ENCODE measurements around the gene CXCR6.

CXCR6 gene

GRCh38 chr3:45943207-45943846, at the start of gene CXCR6:
CXCR6 (plus strand) TSS chr3:45943464; CDS start chr3:45946482, 3,018 bp downstream.
- no peak within 1 kb of the TSS for H3K4me3 Mint-ChIP-seq
- no peaks in the 10 kb centered on the region for H3K9me3 Mint-ChIP-seq
- peaks cover 34% of the 10 kb centered on the region for H3K36me3 Mint-ChIP-seq (ENCODE audit: low read depth)
- no peaks in the 10 kb centered on the region for H3K27me3 Mint-ChIP-seq (ENCODE audit: low read depth)
- H3K27ac Mint-ChIP-seq: no peak within 1 kb of the TSS
- no peak for TF ChIP-seq CTCF (IDR thresholded peaks at IDR 0.05; ENCODE audit: unreplicated experiment in 3 of 3)
- peaks cover 5% of the 10 kb centered on the region for H3K4me1 Mint-ChIP-seq

DNA sequence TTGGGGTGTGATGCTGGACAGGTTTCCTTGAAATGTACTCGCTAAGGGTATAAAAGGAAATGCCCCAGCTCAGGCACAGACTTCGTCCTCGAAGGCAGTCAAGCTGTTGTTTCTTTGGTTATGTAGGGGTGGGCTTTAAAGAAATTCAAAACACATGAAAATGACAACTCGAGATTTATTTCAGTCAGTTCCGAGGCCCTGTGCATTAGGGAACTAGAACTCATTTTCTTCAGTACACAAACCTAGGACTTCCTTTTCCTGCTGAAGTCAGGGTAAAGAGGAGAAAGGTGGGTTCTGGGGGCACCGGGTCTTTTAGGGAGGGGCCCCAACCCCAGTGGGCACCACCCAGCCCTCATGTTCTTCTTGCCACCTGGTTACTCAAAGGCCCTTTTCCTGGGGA, 49.2 kb upstream of the CXCR6 start:
- no peak for TF ChIP-seq CTCF (IDR thresholded peaks at IDR 0.05; ENCODE audit: unreplicated experiment in 3 of 3)
- Mint-ChIP-seq H3K27ac (no peak overlapping the region), H3K9me3 (no peaks in the 10 kb centered on the region), H3K4me3 (no peak overlapping the region), H3K27me3 (ENCODE audit: low read depth) (peaks cover 3% of the 10 kb centered on the region), H3K4me1 (no peaks in the 10 kb centered on the region), H3K36me3 (ENCODE audit: low read depth) (no peaks in the 10 kb centered on the region)

DNA sequence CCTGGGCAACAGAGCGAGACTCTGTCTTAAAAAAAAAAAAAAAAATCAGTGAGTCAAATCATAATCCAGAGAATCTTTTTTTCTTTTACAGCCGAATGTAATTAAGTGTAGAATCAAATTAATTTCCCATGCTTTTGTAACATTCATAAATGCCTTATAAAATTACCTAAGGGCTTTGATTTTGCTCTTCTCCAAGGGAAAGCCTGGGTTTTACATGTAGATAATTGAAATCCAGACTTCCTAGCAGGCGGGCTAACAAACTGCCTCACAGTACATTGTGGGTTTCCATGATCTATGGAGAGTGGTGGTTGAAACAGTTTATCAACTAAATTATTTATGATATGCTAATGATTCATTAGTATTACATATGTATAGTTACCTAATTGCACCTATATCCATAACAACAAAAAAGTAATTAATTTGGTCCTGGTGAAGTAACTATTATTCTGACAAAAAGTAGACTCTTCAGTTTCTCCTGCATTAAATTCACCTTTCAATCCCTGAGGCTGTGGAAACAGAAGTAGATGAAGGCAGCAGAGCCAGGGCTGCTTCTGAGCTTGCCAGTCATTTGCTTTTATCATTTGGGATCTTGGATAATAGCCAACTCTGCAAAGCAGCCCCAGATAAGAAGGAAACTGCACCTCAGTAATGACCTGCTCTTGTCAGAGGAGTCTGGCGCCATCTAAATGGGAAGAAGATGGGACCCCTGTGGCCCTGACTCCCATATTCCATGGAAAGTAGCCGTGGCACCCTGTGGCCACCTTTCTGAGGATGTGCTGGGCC, 47.4 kb upstream of the CXCR6 start:
- no peak for TF ChIP-seq CTCF (IDR thresholded peaks at IDR 0.05; ENCODE audit: unreplicated experiment in 3 of 3)
- peaks cover 3% of the 10 kb centered on the region for H3K27me3 Mint-ChIP-seq (ENCODE audit: low read depth)
- H3K9me3 Mint-ChIP-seq: no peaks in the 10 kb centered on the region
- no peaks in the 10 kb centered on the region for H3K4me1 Mint-ChIP-seq
- H3K27ac Mint-ChIP-seq: no peak overlapping the region
- H3K36me3 Mint-ChIP-seq (ENCODE audit: low read depth): no peaks in the 10 kb centered on the region
- no peak overlapping the region for H3K4me3 Mint-ChIP-seq

GRCh38 chr3:45896956-45897355, 46.3 kb upstream of the CXCR6 start:
- Mint-ChIP-seq H3K27ac (no peak overlapping the region), H3K36me3 (ENCODE audit: low read depth) (no peaks in the 10 kb centered on the region), H3K27me3 (ENCODE audit: low read depth) (peaks cover 3% of the 10 kb centered on the region), H3K9me3 (no peaks in the 10 kb centered on the region), H3K4me3 (no peak overlapping the region), H3K4me1 (no peaks in the 10 kb centered on the region)
- TF ChIP-seq CTCF (IDR thresholded peaks at IDR 0.05; ENCODE audit: unreplicated experiment in 3 of 3): no peak

GRCh38 chr3:45904931-45905330, 38.3 kb upstream of the CXCR6 start:
- H3K27ac Mint-ChIP-seq: no peak overlapping the region
- no peak overlapping the region for H3K4me3 Mint-ChIP-seq
- no peaks in the 10 kb centered on the region for H3K36me3 Mint-ChIP-seq (ENCODE audit: low read depth)
- no peaks in the 10 kb centered on the region for H3K9me3 Mint-ChIP-seq
- no peak for TF ChIP-seq CTCF (IDR thresholded peaks at IDR 0.05; ENCODE audit: unreplicated experiment in 3 of 3)
- no peaks in the 10 kb centered on the region for H3K27me3 Mint-ChIP-seq (ENCODE audit: low read depth)
- H3K4me1 Mint-ChIP-seq: peaks cover 7% of the 10 kb centered on the region

All from nephron (organoid).